Upper lobe of left lung (tissue), 4 donors: ENCODE results near the gene CYP19A1.

ENCODE experiments used
- EP300 ChIP-seq, 4 donors: sonication (generic); formaldehyde crosslinking; IDR thresholded peaks; one replicate each; pipeline ENCODE4 v1.5.1; 2017; ENCODE audit warnings: antibody characterized with exemption in 4 of 4, control low read depth in 2 of 4
- POLR2A ChIP-seq, 4 donors: fragments of 450-650 bp; IDR thresholded peaks; one replicate each; pipeline ENCODE4 v1.5.1; 2016 to 2017; ENCODE audit warnings: antibody characterized with exemption in 4 of 4, mild to moderate bottlenecking in 2 of 4
- POLR2AphosphoS5 ChIP-seq, 2 donors: sonication (generic); formaldehyde crosslinking; IDR thresholded peaks; one replicate each; pipeline ENCODE4 v1.5.1; 2017; ENCODE audit warnings: antibody characterized with exemption in 2 of 2
- TF ChIP-seq, protein P1 (sequence below), 6 experiments: fragments of 450-650 bp in 4 of 6; fragments of 200-600 bp in 2 of 6; sonication (generic) in 2 of 6; IDR thresholded peaks; one replicate each; pipeline ENCODE4 v1.5.1; 2016 to 2019; ENCODE audit warnings: antibody characterized with exemption in 6 of 6

DNA sequence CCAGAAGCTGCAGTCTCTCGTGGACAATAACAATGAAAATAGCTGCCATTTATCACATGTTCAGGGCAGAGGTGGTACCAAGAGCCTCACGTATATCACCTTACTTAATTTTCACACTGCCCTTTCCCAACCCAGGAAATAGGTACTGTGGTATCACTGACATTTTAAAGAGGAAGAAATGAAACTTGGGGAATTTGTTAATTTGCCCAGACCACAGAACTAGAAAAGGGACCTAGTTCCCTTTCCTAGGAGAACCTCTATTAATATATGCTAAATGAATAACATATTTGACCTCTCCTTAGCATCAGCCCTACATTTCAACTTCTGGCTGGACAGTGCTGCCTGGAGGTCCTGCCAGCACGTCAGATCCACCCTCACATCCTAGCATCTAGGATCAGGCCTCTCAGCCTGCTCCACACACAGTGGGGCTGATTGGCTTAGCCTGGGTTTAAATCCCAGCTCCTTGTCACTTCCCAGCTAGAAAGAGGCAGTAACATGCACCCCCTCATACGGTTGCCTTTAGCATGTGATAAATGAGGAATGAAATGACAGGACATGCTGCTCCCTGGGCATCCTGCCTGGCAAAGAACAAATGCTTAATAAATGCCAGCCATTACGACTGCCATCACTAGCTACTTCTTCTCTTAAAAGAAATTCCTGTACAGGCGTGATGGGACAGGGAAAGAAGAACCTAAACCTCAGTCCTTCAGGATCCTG is 148.6 kb downstream of the CYP19A1 start:
- TF ChIP-seq, protein P1, sequence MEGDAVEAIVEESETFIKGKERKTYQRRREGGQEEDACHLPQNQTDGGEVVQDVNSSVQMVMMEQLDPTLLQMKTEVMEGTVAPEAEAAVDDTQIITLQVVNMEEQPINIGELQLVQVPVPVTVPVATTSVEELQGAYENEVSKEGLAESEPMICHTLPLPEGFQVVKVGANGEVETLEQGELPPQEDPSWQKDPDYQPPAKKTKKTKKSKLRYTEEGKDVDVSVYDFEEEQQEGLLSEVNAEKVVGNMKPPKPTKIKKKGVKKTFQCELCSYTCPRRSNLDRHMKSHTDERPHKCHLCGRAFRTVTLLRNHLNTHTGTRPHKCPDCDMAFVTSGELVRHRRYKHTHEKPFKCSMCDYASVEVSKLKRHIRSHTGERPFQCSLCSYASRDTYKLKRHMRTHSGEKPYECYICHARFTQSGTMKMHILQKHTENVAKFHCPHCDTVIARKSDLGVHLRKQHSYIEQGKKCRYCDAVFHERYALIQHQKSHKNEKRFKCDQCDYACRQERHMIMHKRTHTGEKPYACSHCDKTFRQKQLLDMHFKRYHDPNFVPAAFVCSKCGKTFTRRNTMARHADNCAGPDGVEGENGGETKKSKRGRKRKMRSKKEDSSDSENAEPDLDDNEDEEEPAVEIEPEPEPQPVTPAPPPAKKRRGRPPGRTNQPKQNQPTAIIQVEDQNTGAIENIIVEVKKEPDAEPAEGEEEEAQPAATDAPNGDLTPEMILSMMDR (IDR thresholded peaks at IDR 0.05) = no peak
- no peak for TF ChIP-seq POLR2A (IDR thresholded peaks at IDR 0.05)
- no peak for TF ChIP-seq POLR2AphosphoS5 (IDR thresholded peaks at IDR 0.05)
- no peak for TF ChIP-seq EP300 (IDR thresholded peaks at IDR 0.05)
